C4-2B (cell line): ENCODE data around the gene FOXK2.

Source experiments
- CTCF ChIP-seq: fragments of 450-650 bp; conservative IDR thresholded peaks from 2 replicates; pipeline ENCODE4 v1.5.1; 2017; ENCODE audit warnings: mild to moderate bottlenecking
- ZFX ChIP-seq: fragments of 450-650 bp; IDR thresholded peaks from 2 replicates; pipeline ENCODE4 v1.6.1; 2017

DNA sequence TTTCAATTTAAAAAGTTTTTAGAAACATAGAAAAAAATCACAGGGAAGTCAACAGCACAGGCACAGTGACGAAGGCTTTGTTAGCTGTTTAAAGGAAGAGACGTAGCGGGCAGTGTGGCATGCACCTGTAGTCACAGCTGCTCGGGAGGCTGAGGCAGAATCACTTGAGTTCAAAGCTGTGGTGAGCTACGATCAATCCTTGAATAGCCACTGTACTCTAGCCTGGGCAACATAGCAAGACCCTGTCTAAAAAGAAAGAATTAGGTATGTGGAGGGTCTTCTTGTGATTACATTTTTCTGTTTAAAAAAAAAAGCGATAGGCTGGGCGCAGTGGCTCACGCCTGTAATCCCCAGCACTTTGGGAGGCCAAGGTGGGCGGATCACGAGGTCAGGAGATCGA, 50.1 kb downstream of the FOXK2 start:
- TF ChIP-seq CTCF = no peak
- TF ChIP-seq ZFX = no peak
